Raji (cell line): ENCODE results near the gene DCHS1.
A peak's percentile ranks its signal among the peaks of the same experiment; 100 is the strongest.

Source experiments
- POLR2A ChIP-seq: IDR thresholded peaks from 2 replicates; pipeline ENCODE4 v1.6.1; 2011; ENCODE audit warnings: low read depth, low read length, control low read depth; ENCODE audit not compliant: insufficient read depth

DCHS1 gene

DNA sequence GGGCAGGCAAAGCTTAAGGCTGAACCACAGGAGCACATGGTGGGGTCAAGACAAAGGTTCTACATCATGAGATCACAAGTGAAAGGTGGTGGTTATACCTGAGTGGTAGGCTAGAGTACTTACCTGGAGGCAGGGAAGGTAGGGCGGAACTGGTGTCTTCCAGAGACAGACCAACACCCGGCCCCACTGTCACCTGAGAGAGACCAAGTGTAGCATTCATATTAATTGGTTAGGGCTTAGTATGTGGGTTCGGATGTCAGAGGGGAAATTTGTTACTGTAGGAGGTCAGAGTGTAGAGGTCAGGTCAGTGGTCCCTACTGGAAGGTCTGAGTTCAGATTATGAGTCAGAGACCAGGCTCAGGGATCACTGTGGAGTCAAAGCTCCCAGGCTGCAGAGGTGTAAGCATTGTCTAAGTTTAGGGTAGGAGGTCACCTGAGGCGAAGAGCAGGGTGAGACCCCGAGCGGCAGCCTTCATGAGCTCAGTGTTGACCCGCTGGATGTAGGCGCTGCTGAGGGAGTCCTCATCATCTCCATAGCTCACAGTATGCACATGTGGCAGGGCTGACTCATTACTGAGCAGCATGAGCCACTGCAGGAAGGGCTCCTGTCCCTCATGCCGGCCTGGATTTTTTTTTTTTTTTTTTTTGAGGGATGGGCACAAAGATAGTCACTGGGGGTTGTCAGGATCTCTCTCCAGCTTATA, 39.6 kb downstream of the DCHS1 start:
- no peak for TF ChIP-seq POLR2A

DNA sequence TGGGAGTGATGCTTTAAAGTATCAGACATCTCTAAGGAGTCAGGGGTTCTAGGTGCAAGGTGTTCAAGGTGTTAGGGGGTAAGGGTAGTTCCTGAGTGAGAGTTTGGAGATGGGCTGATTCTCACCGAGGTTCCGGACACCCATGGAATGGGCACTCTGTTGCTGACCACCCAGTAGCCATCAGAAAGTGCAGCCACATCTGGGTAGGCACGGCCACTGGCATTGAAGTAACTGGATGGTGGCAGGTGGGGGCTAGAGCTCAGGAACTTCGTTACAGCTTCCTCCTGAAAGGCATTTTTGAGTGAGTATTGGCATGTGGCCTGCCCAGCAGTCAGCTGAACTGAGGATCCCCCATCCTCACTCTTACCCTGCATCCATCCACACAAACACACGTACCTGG, 40.6 kb downstream of the DCHS1 start:
- TF ChIP-seq POLR2A, result no peak

DNA sequence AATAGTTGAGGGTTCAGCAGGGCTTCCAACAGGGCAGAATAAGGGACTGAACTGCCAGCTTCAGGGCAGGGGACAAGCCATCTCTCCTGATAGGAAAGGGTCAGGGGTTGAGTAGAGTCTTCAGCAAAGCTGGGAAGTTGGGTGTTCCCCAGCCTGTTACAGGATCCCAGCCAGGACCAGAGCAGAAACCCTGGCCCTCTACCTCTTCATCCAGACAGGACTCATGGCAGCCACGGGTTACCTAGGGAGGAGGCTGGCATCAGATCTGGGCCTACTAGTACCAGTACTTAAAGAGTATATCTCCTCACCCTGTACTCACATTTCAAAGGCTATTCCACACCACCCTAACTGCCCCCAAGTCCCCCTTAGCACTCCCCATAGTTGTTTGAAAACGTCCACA, 41.2 kb downstream of the DCHS1 start:
- TF ChIP-seq POLR2A, result no peak

DNA sequence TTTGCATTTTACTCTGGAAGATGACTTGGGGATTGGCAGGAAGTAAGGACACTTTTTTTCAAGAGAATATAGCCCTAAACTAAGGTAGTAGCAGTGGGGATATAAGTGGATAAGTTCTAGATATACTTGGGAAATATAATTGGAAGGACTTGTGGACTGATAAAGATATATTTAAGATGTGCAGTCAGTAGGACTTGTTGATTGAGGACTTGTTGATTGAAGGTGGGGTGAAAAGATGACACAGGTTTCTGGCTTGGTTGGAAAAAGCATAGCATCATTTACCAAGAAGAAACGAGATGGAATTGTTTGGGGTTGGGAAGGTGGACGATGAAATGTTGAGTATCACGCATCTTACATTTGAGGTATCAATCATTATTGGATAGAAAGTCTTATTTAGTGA, 42.1 kb downstream of the DCHS1 start:
- TF ChIP-seq POLR2A, result no peak

DNA sequence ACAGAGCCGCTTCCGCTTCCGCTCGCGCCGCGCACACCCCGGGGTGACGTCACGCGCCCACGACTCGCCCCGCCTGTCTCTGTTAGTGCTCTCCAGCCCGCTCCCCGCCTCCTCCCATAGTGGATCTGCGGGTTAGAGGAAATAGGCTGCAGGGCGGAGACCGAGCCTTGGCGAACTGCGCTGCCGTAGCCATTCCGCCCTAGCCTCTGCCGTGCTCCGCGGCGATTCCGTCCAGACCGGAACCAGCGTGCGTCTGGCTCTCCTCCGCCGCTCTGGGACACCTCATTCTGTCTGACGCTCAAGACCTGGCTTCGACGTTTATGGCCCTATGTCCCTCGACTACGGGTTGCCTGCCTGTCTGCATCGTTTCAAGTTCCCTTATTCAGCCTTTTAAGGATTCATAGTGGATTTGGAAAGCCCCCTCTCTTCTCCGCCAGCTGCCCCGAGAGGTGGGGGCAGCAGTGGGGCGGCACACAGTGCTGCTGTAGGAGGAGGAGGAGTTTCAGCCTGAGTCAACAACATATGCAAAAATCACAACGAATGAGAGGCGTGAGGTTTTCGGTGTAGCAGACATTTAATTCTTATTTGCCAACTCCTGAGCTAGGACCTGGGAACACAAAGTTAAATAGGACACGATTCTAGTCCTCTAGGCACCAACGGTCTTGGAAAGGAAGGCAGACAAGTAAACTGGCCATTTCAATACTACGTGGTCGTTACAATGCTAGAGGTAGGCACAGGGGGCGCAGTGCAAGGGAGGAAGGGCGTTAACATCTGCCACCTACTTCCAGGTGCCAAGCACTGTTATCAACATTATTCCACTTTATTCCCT, 43.2 kb downstream of the DCHS1 start, which contains the start of gene TAF10:
Gene TAF10, minus strand, starts transcription at position 4 of the 829 bp plus-strand sequence. CDS start 27 bp downstream, outside the sequence.
- TF ChIP-seq POLR2A, result peak; percentile 97

DNA sequence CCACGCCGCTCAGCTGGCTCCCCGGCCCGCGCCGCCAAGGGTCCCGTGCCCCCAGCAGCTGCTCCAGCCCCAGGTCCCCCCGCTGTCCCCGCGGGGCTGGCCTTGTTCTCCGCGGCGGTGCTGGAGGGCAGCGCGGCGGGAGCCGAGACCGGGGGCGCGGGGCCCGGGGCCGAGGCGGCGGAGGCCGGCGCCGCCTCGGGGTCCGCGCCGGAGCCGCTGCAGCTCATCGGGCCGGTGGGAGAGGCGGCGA, 43.7 kb downstream of the DCHS1 start:
- no peak for TF ChIP-seq POLR2A

DNA sequence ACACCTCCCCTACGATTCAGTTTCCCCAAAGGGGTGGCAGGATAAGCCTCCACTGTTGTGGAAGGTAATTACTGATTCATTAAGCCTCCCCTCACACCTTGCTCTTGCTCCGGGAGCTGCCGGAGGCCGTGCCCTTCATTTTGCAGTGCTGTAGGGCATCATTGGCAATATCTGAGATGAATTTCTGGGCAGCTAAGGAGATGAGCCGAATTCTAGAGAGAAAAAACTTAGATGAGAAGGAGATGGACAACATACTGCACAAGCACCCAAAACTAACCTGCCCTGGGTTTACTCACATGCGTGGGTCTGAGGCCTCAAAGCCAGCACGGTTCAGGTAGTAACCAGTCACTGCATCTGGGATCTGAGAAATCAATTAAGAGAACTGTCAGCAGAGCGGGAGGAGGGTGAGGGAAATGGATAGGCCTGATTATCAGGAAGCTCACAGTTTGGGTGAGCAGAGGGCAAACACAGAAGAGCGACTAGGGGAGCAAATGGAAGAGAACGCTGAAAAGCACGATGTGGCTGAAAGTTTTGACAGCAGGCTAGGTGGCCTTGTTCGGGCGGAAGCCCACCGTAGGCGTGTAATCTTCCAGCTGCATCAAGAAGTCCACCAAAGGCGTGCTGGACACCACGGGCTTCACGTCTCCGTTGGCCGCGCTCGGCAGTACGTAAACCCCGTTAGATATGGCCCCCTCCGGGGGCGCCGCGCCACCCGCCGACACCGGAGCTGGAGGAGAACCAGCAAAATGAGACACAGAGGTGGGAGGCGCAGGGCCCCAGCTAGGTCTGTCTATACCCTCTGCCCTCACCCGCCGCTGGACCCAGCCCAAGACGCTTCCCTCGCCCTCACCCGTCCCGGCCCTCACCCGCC, 44.3 kb downstream of the DCHS1 start:
- no peak for TF ChIP-seq POLR2A

DNA sequence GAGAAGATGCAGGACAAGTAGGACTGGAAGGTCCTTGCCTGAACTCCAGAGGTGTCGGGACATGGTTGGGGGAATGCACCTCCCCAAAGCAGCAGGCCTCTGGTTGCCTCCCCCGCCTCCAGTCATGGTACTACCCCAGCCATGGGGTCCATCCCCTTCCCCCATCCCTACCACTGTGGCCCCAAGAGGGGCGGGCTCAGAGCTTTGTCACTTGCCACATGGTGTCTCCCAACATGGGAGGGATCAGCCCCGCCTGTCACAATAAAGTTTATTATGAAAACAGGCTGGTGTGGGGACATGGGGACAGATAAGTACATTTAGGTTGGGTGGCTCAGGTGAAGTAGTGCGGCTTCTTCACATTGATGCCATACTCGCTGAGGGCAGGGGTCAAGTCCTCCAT, 45.0 kb downstream of the DCHS1 start:
- no peak for TF ChIP-seq POLR2A

DNA sequence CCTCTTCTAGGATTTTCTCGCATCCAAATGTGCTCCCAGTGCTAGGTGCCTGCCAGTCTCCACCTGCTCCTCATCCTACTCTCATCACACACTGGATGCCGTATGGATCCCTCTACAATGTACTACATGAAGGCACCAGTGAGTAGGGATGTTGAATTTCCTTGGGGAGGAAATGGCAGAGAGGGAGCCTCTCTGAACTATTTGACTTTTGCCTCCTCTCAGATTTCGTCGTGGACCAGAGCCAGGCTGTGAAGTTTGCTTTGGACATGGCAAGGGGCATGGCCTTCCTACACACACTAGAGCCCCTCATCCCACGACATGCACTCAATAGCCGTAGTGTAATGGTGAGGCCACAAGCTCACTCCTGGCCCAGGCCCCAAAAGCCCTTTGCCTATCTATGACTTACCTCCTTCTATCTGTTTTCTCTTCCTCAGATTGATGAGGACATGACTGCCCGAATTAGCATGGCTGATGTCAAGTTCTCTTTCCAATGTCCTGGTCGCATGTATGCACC, 46.0 kb downstream of the DCHS1 start:
- no peak for TF ChIP-seq POLR2A

DNA sequence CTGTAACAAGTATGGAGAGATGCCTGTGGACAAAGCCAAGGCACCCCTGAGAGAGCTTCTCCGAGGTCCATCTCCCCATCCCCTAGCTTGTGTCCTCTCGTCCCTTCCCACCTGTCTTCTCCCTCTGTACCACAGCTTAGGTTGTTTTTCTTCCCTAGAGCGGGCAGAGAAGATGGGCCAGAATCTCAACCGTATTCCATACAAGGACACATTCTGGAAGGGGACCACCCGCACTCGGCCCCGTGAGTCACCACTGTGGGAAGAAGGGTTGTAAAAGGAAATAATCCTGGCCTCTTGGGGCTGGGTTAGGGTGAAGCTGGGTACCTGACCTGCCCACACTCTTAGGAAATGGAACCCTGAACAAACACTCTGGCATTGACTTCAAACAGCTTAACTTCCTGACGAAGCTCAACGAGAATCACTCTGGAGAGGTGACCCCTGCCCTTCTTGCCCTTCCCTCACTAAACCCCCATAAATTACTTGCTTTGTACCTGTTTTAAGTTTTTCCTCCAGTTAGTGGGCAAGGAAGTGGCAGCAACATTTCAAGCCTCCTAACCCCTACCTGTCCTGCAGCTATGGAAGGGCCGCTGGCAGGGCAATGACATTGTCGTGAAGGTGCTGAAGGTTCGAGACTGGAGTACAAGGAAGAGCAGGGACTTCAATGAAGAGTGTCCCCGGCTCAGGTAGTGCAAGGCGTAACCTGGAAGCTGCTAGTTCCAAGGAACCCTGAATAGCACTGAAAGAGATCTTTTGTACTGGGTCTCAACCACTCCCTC, 46.7 kb downstream of the DCHS1 start:
- 0 out of 2 replicates have a peak, but pooled peaks have one; percentile 14 for TF ChIP-seq POLR2A

DNA sequence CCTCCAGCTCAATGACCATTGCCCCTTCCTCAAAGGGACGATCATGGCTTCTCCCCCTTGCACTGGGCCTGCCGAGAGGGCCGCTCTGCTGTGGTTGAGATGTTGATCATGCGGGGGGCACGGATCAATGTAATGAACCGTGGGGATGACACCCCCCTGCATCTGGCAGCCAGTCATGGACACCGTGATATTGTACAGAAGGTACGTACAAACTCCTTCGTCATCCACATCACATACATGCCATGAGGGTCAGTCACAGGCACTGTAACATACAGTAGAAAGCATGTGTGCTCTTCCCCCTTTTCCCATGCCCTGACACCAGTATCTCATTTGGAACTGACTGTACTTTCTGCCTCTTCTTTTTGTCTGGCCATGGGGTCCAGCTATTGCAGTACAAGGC, 47.6 kb downstream of the DCHS1 start:
- 0 out of 2 replicates have a peak, but pooled peaks have one; percentile 20 for TF ChIP-seq POLR2A

DNA sequence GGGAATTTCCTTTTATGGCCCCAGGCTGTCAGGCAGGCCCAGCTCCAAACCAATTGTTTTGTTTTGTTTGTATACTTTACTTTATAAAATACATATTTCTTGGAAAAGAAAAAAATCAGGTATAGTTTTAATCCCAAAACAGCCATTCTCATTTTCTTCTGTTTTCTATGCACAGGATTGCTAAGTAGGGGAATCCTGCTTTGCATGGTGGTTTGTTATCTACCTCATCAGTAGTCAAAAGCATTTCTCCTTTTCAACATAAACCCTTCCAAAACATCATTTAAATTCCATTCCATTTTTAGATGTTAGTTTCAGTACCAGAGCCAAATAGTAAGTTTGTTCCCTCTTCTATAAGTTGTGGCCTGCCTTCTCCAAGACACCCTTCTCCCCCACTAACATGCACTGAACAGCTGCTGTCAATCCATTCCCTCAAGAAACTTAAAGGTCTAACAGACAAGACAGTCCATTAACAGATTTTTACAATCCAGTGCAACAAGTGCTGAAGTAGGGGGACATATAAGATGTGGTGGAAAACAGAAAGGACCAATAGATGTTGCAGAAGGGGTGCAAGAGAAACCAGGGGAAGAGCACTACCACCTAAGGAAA, 48.3 kb downstream of the DCHS1 start:
- TF ChIP-seq POLR2A, result no peak

DNA sequence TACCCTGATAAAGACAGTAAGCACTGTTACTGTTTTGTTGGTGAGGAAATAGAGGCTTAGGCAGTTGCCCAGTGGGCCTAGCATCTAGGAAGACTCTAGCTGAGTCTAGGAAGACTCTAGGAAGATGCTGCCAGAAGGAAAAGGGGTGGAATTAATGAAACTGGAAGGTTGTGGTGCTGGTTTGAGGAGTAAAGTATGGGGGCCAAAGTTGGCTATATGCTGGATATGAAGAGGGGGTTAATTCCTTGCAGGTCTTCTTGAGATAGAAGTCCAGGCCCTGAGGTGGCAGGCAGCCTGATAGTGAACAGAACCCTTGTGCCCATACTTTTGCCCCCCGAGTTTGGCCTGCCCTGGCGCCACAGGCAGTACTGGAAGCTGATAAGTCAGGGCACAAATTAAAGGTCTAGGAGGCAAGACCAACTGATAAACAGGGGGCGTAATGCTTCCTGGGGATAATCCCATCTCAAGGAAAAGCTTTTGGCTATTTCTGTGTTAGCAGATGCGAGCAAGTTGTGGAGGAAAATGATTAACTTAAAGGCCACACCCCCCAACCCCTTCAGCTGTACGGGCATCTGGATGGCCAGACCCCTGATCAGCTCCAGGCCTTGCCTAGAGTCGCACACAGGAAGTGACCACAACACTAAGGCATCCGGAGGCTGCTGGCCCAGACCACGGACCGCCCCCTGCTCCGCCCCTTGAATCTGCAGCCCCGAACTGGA, 49.0 kb downstream of the DCHS1 start:
- TF ChIP-seq POLR2A, result peak; percentile 21; the same call in 1 of the 2 replicates

DNA sequence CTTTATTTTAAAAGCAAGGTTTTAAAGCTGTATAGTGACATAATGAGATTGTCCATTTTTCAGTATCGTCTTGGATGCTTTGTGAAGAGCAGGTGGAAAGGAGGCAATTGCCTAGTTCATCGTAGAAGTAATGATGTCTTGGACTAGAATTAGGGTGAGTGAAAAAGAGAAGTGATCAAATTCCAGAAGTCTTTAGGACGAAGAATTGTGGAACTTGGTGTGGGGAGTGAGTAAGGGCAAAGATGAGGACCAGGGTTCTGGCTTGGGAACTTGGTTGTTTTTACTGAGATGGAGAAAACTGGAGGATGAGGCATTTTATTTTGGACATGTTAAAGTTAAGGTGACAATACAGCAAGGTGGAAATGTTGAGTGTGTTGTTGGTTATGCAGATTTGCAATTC, 50.8 kb downstream of the DCHS1 start:
- no peak for TF ChIP-seq POLR2A

DNA sequence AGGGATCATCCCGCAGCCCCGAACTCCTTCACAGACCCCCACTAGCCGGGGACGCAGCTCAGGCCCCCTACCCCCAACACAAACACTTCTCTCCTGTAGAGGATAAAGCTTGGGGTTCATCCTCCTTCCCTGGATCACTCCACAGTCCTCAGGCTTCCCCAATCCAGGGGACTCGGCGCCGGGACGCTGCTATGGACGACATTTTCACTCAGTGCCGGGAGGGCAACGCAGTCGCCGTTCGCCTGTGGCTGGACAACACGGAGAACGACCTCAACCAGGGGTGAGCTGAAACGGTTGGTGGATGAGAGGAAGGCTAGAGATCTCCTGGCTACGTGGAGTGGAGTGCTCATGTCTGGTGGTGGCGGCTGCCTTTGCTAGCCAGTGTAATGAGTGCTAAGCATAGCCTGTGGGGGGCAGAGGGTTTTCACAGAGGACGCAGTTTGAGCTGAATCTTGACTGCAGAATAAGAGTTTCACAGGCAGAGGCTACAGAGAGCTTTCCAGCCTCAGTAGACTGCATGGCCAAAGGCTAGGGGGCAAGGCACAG, 51.5 kb downstream of the DCHS1 start:
- TF ChIP-seq POLR2A, result no peak
